ENCODE results near the gene ANAPC2.

The ANAPC2 gene

GRCh38 chr9:137229903-137230704 lies 41.7 kb upstream of the ANAPC2 start:
- TF ChIP-seq CTCF (IDR thresholded peaks at IDR 0.05; ENCODE audit: extremely low read depth, insufficient read depth, missing control alignments), result no peak
- DNase-seq (ENCODE audit: low spot score), result no peak
- in situ Hi-C loops (cut with MboI; ENCODE audit: low pct_unique_long_range_greater_than_20kb, low sequenced_read_pairs, unreplicated experiment), result loop anchor here (10.0 kb wide), 1 partner anchor 105 kb away; no protein-coding TSS in a partner anchor

- TF ChIP-seq CTCF (IDR thresholded peaks at IDR 0.05; ENCODE audit: extremely low read depth, insufficient read depth, missing control alignments), result no peak
- no peak for DNase-seq (ENCODE audit: low spot score)
- in situ Hi-C loops (cut with MboI; ENCODE audit: low pct_unique_long_range_greater_than_20kb, low sequenced_read_pairs, unreplicated experiment), result loop anchor here (10.0 kb wide), 1 partner anchor 104 kb away; no protein-coding TSS in a partner anchor
Observed at GRCh38 chr9:137228968-137229896, 40.9 kb upstream of the ANAPC2 start.

- TF ChIP-seq CTCF (IDR thresholded peaks at IDR 0.05; ENCODE audit: extremely low read depth, insufficient read depth, missing control alignments), result no peak
- in situ Hi-C loops (cut with MboI; ENCODE audit: low pct_unique_long_range_greater_than_20kb, low sequenced_read_pairs, unreplicated experiment), result loop anchor here (10.0 kb wide), 1 partner anchor 104 kb away; no protein-coding TSS in a partner anchor
- no peak for DNase-seq (ENCODE audit: low spot score)
Observed at GRCh38 chr9:137228506-137228967, 40.2 kb upstream of the ANAPC2 start.

- TF ChIP-seq CTCF (IDR thresholded peaks at IDR 0.05; ENCODE audit: extremely low read depth, insufficient read depth, missing control alignments), result no peak
- in situ Hi-C loops (cut with MboI; ENCODE audit: low pct_unique_long_range_greater_than_20kb, low sequenced_read_pairs, unreplicated experiment), result loop anchor here (10.0 kb wide), 1 partner anchor 103 kb away; no protein-coding TSS in a partner anchor
- DNase-seq (ENCODE audit: low spot score), result no peak
Observed at GRCh38 chr9:137227853-137228505, 39.6 kb upstream of the ANAPC2 start.

GRCh38 chr9:137227054-137227852 lies 38.9 kb upstream of the ANAPC2 start, which contains the start of gene RNF224:
Gene RNF224, plus strand, starts transcription at chr9:137227502. Its CDS starts 834 bp downstream, at chr9:137228336.
- TF ChIP-seq CTCF (IDR thresholded peaks at IDR 0.05; ENCODE audit: extremely low read depth, insufficient read depth, missing control alignments), result peak; percentile 98
- in situ Hi-C loops (cut with MboI; ENCODE audit: low pct_unique_long_range_greater_than_20kb, low sequenced_read_pairs, unreplicated experiment), result loop anchor here (10.0 kb wide), 1 partner anchor 102 kb away; no protein-coding TSS in a partner anchor
- DNase-seq (ENCODE audit: low spot score), result peak; percentile 90

All from GM13977 (cell line).